Heart left ventricle (tissue), 13 donors: ENCODE measurements around the gene FBXO41.

ENCODE experiments used
- POLR2A ChIP-seq, 2 donors: fragments of 450-650 bp; IDR thresholded peaks; one replicate each; pipeline ENCODE4 v1.6.1; 2017; ENCODE audit warnings: antibody characterized with exemption in 2 of 2, mild to moderate bottlenecking in 2 of 2, moderate library complexity in 2 of 2
- TF ChIP-seq, protein P1 (sequence below), 12 donors: fragments of 200-600 bp; sonication (generic) in 4 of 12; IDR thresholded peaks; one replicate each; pipeline versions ENCODE4 v1.5.0 to v1.8.0; 2018 to 2022; ENCODE audit warnings: antibody characterized with exemption in 12 of 12, mild to moderate bottlenecking in 5 of 12
- donor health status: ischemic (EF 13 %, LVEDD 7.1; RV severe dilation, severe dysfunction).
- donor health status: DM: no; HTN: yes; CAD: no.
- donor health status: DM: no; HTN: no; CAD: no.
- donor health status: ischemic (EF 25% LVEDD 6.9; RV normal size, moderate dysfunction).
- donor health status: ischemic (EF 25% LVEDD 5.7; RV mildly dilated, moderate dysfunction).
- donor health status: ischemic (EF 35%, LVEDD 5.7; RV mildly dilated, moderate dysfunction).
- donor health status: nonischemic (EF 11% LVEDD 7.7; RV severe dilation, severe dysfunction).
- donor health status: DM: yes; HTN: yes; CAD: no.
- donor health status: PGD.
- donor health status: ischemic (EF 29% LVEDD 5.4; RV normal size, mild dysfunction).
- donor health status: nonischemic (EF 23%, LVEDD 6.1; RV moderate dilation, normal function).

GRCh38 chr2:73272270-73272669 lies 12.0 kb downstream of the FBXO41 start:
- no peak for TF ChIP-seq POLR2A (IDR thresholded peaks at IDR 0.05)
- TF ChIP-seq, protein P1, sequence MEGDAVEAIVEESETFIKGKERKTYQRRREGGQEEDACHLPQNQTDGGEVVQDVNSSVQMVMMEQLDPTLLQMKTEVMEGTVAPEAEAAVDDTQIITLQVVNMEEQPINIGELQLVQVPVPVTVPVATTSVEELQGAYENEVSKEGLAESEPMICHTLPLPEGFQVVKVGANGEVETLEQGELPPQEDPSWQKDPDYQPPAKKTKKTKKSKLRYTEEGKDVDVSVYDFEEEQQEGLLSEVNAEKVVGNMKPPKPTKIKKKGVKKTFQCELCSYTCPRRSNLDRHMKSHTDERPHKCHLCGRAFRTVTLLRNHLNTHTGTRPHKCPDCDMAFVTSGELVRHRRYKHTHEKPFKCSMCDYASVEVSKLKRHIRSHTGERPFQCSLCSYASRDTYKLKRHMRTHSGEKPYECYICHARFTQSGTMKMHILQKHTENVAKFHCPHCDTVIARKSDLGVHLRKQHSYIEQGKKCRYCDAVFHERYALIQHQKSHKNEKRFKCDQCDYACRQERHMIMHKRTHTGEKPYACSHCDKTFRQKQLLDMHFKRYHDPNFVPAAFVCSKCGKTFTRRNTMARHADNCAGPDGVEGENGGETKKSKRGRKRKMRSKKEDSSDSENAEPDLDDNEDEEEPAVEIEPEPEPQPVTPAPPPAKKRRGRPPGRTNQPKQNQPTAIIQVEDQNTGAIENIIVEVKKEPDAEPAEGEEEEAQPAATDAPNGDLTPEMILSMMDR (IDR thresholded peaks at IDR 0.05) = no peak
